Measurements from ENCODE around the gene TRIM9. TPM values are rescaled to one million over a fixed set of nuclear protein-coding genes. Genes with fewer than 3 reads are reported as not detected.

Gene TRIM9
- total RNA-seq, 1 experiment from 2014 or later, result 0.63 TPM

GRCh38 chr14:51074701-51075385 is 20.1 kb downstream of the TRIM9 start:
- H3K27me3 ChIP-seq (ENCODE audit: low read length), result peaks cover 6% of the 10 kb centered on the region; the same call in 1 of the 2 replicates

GRCh38 chr14:51073731-51074130 is 21.2 kb downstream of the TRIM9 start:
- no peaks in the 10 kb centered on the region for H3K9me3 ChIP-seq (ENCODE audit: low read length)

More at GRCh38 chr14:51074701-51075385, 20.1 kb downstream of the TRIM9 start:
- H3K27ac ChIP-seq (ENCODE audit: low read length), result no peak overlapping the region
- H3K36me3 ChIP-seq (ENCODE audit: insufficient read depth, low read length), result no peaks in the 10 kb centered on the region
- H3K4me2 ChIP-seq (ENCODE audit: low read depth, low read length, poor library complexity, severe bottlenecking), result no peak overlapping the region
- H3K4me3 ChIP-seq (ENCODE audit: low read length), result no peak overlapping the region
- no peaks in the 10 kb centered on the region for H3K9me2 ChIP-seq (replicated peaks; ENCODE audit: insufficient read depth, low read length)
- no peaks in the 10 kb centered on the region for H4K20me1 ChIP-seq (ENCODE audit: insufficient read depth, low read depth, low read length)
- no peaks in the 10 kb centered on the region for H3K9me3 ChIP-seq (ENCODE audit: low read length)
- no peak overlapping the region for H2AFZ ChIP-seq (ENCODE audit: low read length)
- H3K9ac ChIP-seq (ENCODE audit: low read length), result no peak overlapping the region
- no peaks in the 10 kb centered on the region for H3K79me2 ChIP-seq (ENCODE audit: low read length)
- DNase-seq, result no peak
- peaks cover 5% of the 10 kb centered on the region; the same call in 1 of the 2 replicates for H3K4me1 ChIP-seq (ENCODE audit: low read length)

GRCh38 chr14:51072976-51073375 is 21.9 kb downstream of the TRIM9 start:
- H4K20me1 ChIP-seq (ENCODE audit: insufficient read depth, low read depth, low read length), result no peaks in the 10 kb centered on the region
- no peak overlapping the region for H2AFZ ChIP-seq (ENCODE audit: low read length)
- no peaks in the 10 kb centered on the region for H3K79me2 ChIP-seq (ENCODE audit: low read length)
- peaks cover 6% of the 10 kb centered on the region; the same call in 1 of the 2 replicates for H3K27me3 ChIP-seq (ENCODE audit: low read length)
- peaks cover 5% of the 10 kb centered on the region; the same call in 1 of the 2 replicates for H3K4me1 ChIP-seq (ENCODE audit: low read length)
- H3K9ac ChIP-seq (ENCODE audit: low read length), result no peak overlapping the region
- H3K4me2 ChIP-seq (ENCODE audit: low read depth, low read length, poor library complexity, severe bottlenecking), result no peak overlapping the region
- no peak overlapping the region for H3K27ac ChIP-seq (ENCODE audit: low read length)
- no peaks in the 10 kb centered on the region for H3K9me3 ChIP-seq (ENCODE audit: low read length)
- no peaks in the 10 kb centered on the region for H3K36me3 ChIP-seq (ENCODE audit: insufficient read depth, low read length)
- H3K9me2 ChIP-seq (replicated peaks; ENCODE audit: insufficient read depth, low read length), result no peaks in the 10 kb centered on the region
- DNase-seq, result no peak
- no peak overlapping the region for H3K4me3 ChIP-seq (ENCODE audit: low read length)

More at GRCh38 chr14:51073731-51074130, 21.2 kb downstream of the TRIM9 start:
- Histone ChIP-seq H3K9ac (ENCODE audit: low read length) (no peak overlapping the region), H3K4me2 (ENCODE audit: low read depth, low read length, poor library complexity, severe bottlenecking) (no peak overlapping the region), H3K27ac (ENCODE audit: low read length) (no peak overlapping the region), H3K27me3 (ENCODE audit: low read length) (peaks cover 6% of the 10 kb centered on the region; the same call in 1 of the 2 replicates), H3K4me1 (ENCODE audit: low read length) (peaks cover 5% of the 10 kb centered on the region; the same call in 1 of the 2 replicates), H3K4me3 (ENCODE audit: low read length) (no peak overlapping the region), H2AFZ (ENCODE audit: low read length) (no peak overlapping the region), H4K20me1 (ENCODE audit: insufficient read depth, low read depth, low read length) (no peaks in the 10 kb centered on the region), H3K36me3 (ENCODE audit: insufficient read depth, low read length) (no peaks in the 10 kb centered on the region), H3K9me2 (replicated peaks; ENCODE audit: insufficient read depth, low read length) (no peaks in the 10 kb centered on the region), H3K79me2 (ENCODE audit: low read length) (no peaks in the 10 kb centered on the region)
- DNase-seq, result no peak

GRCh38 chr14:51071857-51072256 is 23.0 kb downstream of the TRIM9 start:
- H3K9me2 ChIP-seq (replicated peaks; ENCODE audit: insufficient read depth, low read length), result no peaks in the 10 kb centered on the region
- H3K27ac ChIP-seq (ENCODE audit: low read length), result no peak overlapping the region
- no peak overlapping the region for H3K4me2 ChIP-seq (ENCODE audit: low read depth, low read length, poor library complexity, severe bottlenecking)
- no peak for DNase-seq
- no peaks in the 10 kb centered on the region for H3K79me2 ChIP-seq (ENCODE audit: low read length)
- no peak overlapping the region for H3K9ac ChIP-seq (ENCODE audit: low read length)
- H3K36me3 ChIP-seq (ENCODE audit: insufficient read depth, low read length), result no peaks in the 10 kb centered on the region
- peaks cover 6% of the 10 kb centered on the region; the same call in 1 of the 2 replicates for H3K27me3 ChIP-seq (ENCODE audit: low read length)
- no peak overlapping the region for H2AFZ ChIP-seq (ENCODE audit: low read length)
- no peaks in the 10 kb centered on the region for H4K20me1 ChIP-seq (ENCODE audit: insufficient read depth, low read depth, low read length)
- H3K4me3 ChIP-seq (ENCODE audit: low read length), result no peak overlapping the region
- H3K9me3 ChIP-seq (ENCODE audit: low read length), result no peaks in the 10 kb centered on the region
- peaks cover 11% of the 10 kb centered on the region for H3K4me1 ChIP-seq (ENCODE audit: low read length)

GRCh38 chr14:51070726-51071125 is 24.2 kb downstream of the TRIM9 start:
- Histone ChIP-seq H3K4me1 (ENCODE audit: low read length) (peaks cover 19% of the 10 kb centered on the region), H3K9ac (ENCODE audit: low read length) (no peak overlapping the region), H3K27ac (ENCODE audit: low read length) (no peak overlapping the region), H2AFZ (ENCODE audit: low read length) (no peak overlapping the region), H3K79me2 (ENCODE audit: low read length) (no peaks in the 10 kb centered on the region), H4K20me1 (ENCODE audit: insufficient read depth, low read depth, low read length) (no peaks in the 10 kb centered on the region), H3K4me3 (ENCODE audit: low read length) (no peak overlapping the region), H3K9me3 (ENCODE audit: low read length) (no peaks in the 10 kb centered on the region), H3K9me2 (replicated peaks; ENCODE audit: insufficient read depth, low read length) (no peaks in the 10 kb centered on the region), H3K27me3 (ENCODE audit: low read length) (peaks cover 6% of the 10 kb centered on the region; the same call in 1 of the 2 replicates), H3K36me3 (ENCODE audit: insufficient read depth, low read length) (no peaks in the 10 kb centered on the region), H3K4me2 (ENCODE audit: low read depth, low read length, poor library complexity, severe bottlenecking) (no peak overlapping the region)
- DNase-seq, result no peak

GRCh38 chr14:51069055-51069454 is 25.9 kb downstream of the TRIM9 start:
- Histone ChIP-seq H3K9me3 (ENCODE audit: low read length) (no peaks in the 10 kb centered on the region), H3K27me3 (ENCODE audit: low read length) (peaks cover 6% of the 10 kb centered on the region; the same call in 1 of the 2 replicates), H3K79me2 (ENCODE audit: low read length) (no peaks in the 10 kb centered on the region), H3K27ac (ENCODE audit: low read length) (no peak overlapping the region), H3K36me3 (ENCODE audit: insufficient read depth, low read length) (no peaks in the 10 kb centered on the region), H3K9me2 (replicated peaks; ENCODE audit: insufficient read depth, low read length) (no peaks in the 10 kb centered on the region), H2AFZ (ENCODE audit: low read length) (no peak overlapping the region), H3K4me3 (ENCODE audit: low read length) (no peak overlapping the region), H3K4me2 (ENCODE audit: low read depth, low read length, poor library complexity, severe bottlenecking) (no peak overlapping the region), H3K9ac (ENCODE audit: low read length) (no peak overlapping the region), H3K4me1 (ENCODE audit: low read length) (peaks cover 19% of the 10 kb centered on the region), H4K20me1 (ENCODE audit: insufficient read depth, low read depth, low read length) (no peaks in the 10 kb centered on the region)
- no peak for DNase-seq

GRCh38 chr14:51068268-51068667 is 26.6 kb downstream of the TRIM9 start:
- H3K27me3 ChIP-seq (ENCODE audit: low read length), result peaks cover 4% of the 10 kb centered on the region; the same call in 1 of the 2 replicates
- H3K9me3 ChIP-seq (ENCODE audit: low read length), result no peaks in the 10 kb centered on the region
- no peak overlapping the region for H3K4me2 ChIP-seq (ENCODE audit: low read depth, low read length, poor library complexity, severe bottlenecking)
- no peaks in the 10 kb centered on the region for H4K20me1 ChIP-seq (ENCODE audit: insufficient read depth, low read depth, low read length)
- DNase-seq, result no peak
- no peaks in the 10 kb centered on the region for H3K36me3 ChIP-seq (ENCODE audit: insufficient read depth, low read length)
- H3K4me3 ChIP-seq (ENCODE audit: low read length), result no peak overlapping the region
- no peak overlapping the region for H3K27ac ChIP-seq (ENCODE audit: low read length)
- no peaks in the 10 kb centered on the region for H3K79me2 ChIP-seq (ENCODE audit: low read length)
- no peak overlapping the region for H2AFZ ChIP-seq (ENCODE audit: low read length)
- H3K9me2 ChIP-seq (replicated peaks; ENCODE audit: insufficient read depth, low read length), result no peaks in the 10 kb centered on the region
- peaks cover 19% of the 10 kb centered on the region for H3K4me1 ChIP-seq (ENCODE audit: low read length)
- H3K9ac ChIP-seq (ENCODE audit: low read length), result no peak overlapping the region

GRCh38 chr14:51067295-51067694 is 27.6 kb downstream of the TRIM9 start:
- H3K27ac ChIP-seq (ENCODE audit: low read length), result no peak overlapping the region
- H3K27me3 ChIP-seq (ENCODE audit: low read length), result no peaks in the 10 kb centered on the region
- H3K4me1 ChIP-seq (ENCODE audit: low read length), result peaks cover 14% of the 10 kb centered on the region
- no peaks in the 10 kb centered on the region for H3K79me2 ChIP-seq (ENCODE audit: low read length)
- no peaks in the 10 kb centered on the region for H3K9me2 ChIP-seq (replicated peaks; ENCODE audit: insufficient read depth, low read length)
- no peak overlapping the region for H3K9ac ChIP-seq (ENCODE audit: low read length)
- H4K20me1 ChIP-seq (ENCODE audit: insufficient read depth, low read depth, low read length), result no peaks in the 10 kb centered on the region
- no peak overlapping the region for H3K4me3 ChIP-seq (ENCODE audit: low read length)
- H3K36me3 ChIP-seq (ENCODE audit: insufficient read depth, low read length), result no peaks in the 10 kb centered on the region
- no peaks in the 10 kb centered on the region for H3K9me3 ChIP-seq (ENCODE audit: low read length)
- no peak overlapping the region for H3K4me2 ChIP-seq (ENCODE audit: low read depth, low read length, poor library complexity, severe bottlenecking)
- no peak for DNase-seq
- no peak overlapping the region for H2AFZ ChIP-seq (ENCODE audit: low read length)

Measured in Karpas-422 (cell line).